Thyroid gland (tissue), 4 donors: ENCODE measurements around the gene AQP12B.

Source experiments
- POLR2A ChIP-seq, 2 donors: fragments of 450-650 bp; IDR thresholded peaks; one replicate each; pipeline ENCODE4 v1.6.1; 2017; ENCODE audit warnings: antibody characterized with exemption in 2 of 2, mild to moderate bottlenecking in 2 of 2, moderate library complexity in 1 of 2
- TF ChIP-seq, protein P1 (sequence below), 6 experiments: fragments of 200-600 bp in 3 of 6; fragments of 450-650 bp in 3 of 6; sonication (generic) in 3 of 6; IDR thresholded peaks; one replicate each; pipeline ENCODE4 v1.5.1; 2016 to 2019; ENCODE audit warnings: antibody characterized with exemption in 6 of 6, mild to moderate bottlenecking in 2 of 6, inconsistent platforms in 1 of 6, moderate library complexity in 1 of 6

DNA sequence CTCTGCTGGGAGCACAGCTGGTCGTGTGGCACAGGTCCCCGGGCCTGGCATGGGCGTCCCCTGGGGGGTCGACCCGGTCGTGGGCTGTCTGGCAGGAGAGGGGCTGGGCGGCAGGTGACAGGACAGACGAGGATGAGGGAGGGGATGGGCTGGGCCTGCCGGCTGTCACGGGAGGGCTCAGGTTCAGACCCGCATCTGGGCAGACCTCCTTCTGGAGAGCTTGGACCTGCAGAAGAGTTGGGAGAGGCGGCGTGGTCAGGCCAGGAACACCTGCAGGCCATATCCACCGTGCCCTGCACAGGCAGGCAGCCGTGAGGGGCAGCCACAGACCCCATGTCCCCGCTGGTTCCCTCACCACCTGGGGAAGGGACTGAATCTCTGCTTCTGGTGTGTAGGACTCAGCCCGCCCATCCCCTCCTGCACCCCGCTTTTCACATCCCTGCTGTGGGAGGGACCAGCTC, 34.5 kb upstream of the AQP12B start:
- TF ChIP-seq, protein P1, sequence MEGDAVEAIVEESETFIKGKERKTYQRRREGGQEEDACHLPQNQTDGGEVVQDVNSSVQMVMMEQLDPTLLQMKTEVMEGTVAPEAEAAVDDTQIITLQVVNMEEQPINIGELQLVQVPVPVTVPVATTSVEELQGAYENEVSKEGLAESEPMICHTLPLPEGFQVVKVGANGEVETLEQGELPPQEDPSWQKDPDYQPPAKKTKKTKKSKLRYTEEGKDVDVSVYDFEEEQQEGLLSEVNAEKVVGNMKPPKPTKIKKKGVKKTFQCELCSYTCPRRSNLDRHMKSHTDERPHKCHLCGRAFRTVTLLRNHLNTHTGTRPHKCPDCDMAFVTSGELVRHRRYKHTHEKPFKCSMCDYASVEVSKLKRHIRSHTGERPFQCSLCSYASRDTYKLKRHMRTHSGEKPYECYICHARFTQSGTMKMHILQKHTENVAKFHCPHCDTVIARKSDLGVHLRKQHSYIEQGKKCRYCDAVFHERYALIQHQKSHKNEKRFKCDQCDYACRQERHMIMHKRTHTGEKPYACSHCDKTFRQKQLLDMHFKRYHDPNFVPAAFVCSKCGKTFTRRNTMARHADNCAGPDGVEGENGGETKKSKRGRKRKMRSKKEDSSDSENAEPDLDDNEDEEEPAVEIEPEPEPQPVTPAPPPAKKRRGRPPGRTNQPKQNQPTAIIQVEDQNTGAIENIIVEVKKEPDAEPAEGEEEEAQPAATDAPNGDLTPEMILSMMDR (IDR thresholded peaks at IDR 0.05) = no peak
- TF ChIP-seq POLR2A (IDR thresholded peaks at IDR 0.05) = no peak
